ENCODE measurements around the gene GEN1. TPM values are rescaled to one million over a fixed set of nuclear protein-coding genes. Genes with fewer than 3 reads are reported as not detected.
A peak's percentile ranks its signal among the peaks of the same experiment; 100 is the strongest.

Gene GEN1
- total and polyA plus RNA-seq, 2 of the 13 experiments (the other 11 are each of a cell fraction or from before 2014, with no cell fraction given) = 9.9 to 27.1 TPM

DNA sequence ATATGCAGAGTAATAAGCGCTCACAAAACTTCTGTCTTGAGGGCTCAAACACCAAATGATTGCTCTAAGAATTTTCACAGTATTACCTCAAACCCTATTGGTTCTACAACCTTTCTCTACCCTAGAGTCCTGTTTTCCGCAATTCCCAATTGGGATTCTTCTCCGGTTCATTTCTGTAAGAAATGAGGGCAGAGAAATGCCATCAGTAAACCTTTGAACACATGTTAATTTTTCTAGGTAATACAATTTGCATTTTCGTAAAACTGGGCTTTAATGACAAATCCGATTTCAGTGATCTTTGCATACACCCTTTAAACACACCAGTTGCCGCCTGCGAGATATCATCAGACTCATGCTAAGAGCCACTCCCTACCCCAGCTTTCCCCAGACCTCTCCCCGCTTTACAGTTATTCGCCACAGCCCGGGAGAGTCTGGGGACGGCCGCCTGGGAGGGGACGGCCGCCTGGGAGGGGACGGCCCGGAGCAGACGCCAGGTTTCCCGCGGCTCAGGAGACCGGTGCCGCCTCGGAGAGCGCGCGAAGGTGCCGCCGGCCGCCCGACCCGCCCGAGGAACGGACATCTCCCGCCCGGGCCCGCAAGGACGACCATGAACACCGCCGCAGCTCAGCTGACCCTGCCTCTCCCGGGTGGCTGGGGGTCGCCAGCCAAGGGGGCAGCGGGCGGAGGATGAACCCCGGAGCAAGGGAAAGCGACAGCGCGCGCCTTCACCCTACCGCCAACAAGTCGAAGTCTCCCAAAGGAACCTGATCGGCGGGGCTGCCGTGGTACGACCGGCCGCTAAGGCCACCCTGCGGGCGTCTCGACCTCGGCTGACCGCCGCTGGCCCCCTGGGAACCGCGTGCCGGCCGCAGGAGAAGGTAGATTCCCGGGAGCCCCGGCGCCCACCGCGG is 791 bp upstream of the GEN1 start (continued):
- TF ChIP-seq, protein P1, sequence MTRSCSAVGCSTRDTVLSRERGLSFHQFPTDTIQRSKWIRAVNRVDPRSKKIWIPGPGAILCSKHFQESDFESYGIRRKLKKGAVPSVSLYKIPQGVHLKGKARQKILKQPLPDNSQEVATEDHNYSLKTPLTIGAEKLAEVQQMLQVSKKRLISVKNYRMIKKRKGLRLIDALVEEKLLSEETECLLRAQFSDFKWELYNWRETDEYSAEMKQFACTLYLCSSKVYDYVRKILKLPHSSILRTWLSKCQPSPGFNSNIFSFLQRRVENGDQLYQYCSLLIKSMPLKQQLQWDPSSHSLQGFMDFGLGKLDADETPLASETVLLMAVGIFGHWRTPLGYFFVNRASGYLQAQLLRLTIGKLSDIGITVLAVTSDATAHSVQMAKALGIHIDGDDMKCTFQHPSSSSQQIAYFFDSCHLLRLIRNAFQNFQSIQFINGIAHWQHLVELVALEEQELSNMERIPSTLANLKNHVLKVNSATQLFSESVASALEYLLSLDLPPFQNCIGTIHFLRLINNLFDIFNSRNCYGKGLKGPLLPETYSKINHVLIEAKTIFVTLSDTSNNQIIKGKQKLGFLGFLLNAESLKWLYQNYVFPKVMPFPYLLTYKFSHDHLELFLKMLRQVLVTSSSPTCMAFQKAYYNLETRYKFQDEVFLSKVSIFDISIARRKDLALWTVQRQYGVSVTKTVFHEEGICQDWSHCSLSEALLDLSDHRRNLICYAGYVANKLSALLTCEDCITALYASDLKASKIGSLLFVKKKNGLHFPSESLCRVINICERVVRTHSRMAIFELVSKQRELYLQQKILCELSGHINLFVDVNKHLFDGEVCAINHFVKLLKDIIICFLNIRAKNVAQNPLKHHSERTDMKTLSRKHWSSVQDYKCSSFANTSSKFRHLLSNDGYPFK (CRISPR knock-in tag; IDR thresholded peaks at IDR 0.05; ENCODE audit: borderline replicate concordance) = no peak
- no peak for TF ChIP-seq MED1 (CRISPR knock-in tag; IDR thresholded peaks at IDR 0.05)
- TF ChIP-seq ERF (CRISPR knock-in tag; IDR thresholded peaks at IDR 0.05) = 0 out of 2 replicates have a peak, but pooled peaks have one; percentile 60
- TF ChIP-seq FOXO1 (CRISPR knock-in tag; IDR thresholded peaks at IDR 0.05) = 0 out of 2 replicates have a peak, but pooled peaks have one; percentile 50
- TF ChIP-seq HOXA5 (CRISPR knock-in tag; IDR thresholded peaks at IDR 0.05) = peak; percentile 83; the same call in 1 of the 2 replicates
- TF ChIP-seq MATR3 (CRISPR knock-in tag; IDR thresholded peaks at IDR 0.05) = no peak
- TF ChIP-seq, protein P2, sequence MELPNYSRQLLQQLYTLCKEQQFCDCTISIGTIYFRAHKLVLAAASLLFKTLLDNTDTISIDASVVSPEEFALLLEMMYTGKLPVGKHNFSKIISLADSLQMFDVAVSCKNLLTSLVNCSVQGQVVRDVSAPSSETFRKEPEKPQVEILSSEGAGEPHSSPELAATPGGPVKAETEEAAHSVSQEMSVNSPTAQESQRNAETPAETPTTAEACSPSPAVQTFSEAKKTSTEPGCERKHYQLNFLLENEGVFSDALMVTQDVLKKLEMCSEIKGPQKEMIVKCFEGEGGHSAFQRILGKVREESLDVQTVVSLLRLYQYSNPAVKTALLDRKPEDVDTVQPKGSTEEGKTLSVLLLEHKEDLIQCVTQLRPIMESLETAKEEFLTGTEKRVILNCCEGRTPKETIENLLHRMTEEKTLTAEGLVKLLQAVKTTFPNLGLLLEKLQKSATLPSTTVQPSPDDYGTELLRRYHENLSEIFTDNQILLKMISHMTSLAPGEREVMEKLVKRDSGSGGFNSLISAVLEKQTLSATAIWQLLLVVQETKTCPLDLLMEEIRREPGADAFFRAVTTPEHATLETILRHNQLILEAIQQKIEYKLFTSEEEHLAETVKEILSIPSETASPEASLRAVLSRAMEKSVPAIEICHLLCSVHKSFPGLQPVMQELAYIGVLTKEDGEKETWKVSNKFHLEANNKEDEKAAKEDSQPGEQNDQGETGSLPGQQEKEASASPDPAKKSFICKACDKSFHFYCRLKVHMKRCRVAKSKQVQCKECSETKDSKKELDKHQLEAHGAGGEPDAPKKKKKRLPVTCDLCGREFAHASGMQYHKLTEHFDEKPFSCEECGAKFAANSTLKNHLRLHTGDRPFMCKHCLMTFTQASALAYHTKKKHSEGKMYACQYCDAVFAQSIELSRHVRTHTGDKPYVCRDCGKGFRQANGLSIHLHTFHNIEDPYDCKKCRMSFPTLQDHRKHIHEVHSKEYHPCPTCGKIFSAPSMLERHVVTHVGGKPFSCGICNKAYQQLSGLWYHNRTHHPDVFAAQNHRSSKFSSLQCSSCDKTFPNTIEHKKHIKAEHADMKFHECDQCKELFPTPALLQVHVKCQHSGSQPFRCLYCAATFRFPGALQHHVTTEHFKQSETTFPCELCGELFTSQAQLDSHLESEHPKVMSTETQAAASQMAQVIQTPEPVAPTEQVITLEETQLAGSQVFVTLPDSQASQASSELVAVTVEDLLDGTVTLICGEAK (IDR thresholded peaks at IDR 0.05) = no peak
- TF ChIP-seq, protein P2 (CRISPR knock-in tag; IDR thresholded peaks at IDR 0.05) = peak; percentile 36; the same call in 1 of the 2 replicates
- TF ChIP-seq ZNF124 (CRISPR knock-in tag; IDR thresholded peaks at IDR 0.05) = 0 out of 2 replicates have a peak, but pooled peaks have one; percentile 42
- TF ChIP-seq, protein P3, sequence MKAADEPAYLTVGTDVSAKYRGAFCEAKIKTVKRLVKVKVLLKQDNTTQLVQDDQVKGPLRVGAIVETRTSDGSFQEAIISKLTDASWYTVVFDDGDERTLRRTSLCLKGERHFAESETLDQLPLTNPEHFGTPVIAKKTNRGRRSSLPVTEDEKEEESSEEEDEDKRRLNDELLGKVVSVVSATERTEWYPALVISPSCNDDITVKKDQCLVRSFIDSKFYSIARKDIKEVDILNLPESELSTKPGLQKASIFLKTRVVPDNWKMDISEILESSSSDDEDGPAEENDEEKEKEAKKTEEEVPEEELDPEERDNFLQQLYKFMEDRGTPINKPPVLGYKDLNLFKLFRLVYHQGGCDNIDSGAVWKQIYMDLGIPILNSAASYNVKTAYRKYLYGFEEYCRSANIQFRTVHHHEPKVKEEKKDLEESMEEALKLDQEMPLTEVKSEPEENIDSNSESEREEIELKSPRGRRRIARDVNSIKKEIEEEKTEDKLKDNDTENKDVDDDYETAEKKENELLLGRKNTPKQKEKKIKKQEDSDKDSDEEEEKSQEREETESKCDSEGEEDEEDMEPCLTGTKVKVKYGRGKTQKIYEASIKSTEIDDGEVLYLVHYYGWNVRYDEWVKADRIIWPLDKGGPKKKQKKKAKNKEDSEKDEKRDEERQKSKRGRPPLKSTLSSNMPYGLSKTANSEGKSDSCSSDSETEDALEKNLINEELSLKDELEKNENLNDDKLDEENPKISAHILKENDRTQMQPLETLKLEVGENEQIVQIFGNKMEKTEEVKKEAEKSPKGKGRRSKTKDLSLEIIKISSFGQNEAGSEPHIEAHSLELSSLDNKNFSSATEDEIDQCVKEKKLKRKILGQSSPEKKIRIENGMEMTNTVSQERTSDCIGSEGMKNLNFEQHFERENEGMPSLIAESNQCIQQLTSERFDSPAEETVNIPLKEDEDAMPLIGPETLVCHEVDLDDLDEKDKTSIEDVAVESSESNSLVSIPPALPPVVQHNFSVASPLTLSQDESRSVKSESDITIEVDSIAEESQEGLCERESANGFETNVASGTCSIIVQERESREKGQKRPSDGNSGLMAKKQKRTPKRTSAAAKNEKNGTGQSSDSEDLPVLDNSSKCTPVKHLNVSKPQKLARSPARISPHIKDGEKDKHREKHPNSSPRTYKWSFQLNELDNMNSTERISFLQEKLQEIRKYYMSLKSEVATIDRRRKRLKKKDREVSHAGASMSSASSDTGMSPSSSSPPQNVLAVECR (CRISPR knock-in tag; IDR thresholded peaks at IDR 0.05; ENCODE audit: borderline replicate concordance) = peak; percentile 92
- peak; percentile 16; the same call in 1 of the 2 replicates for TF ChIP-seq SIX4 (CRISPR knock-in tag; IDR thresholded peaks at IDR 0.05)

All from HepG2 (cell line).